Endothelial cell of umbilical vein (primary cell): Measurements from ENCODE around the gene SYCP3. TPM values are rescaled to one million over a fixed set of nuclear protein-coding genes. Genes with fewer than 3 reads are reported as not detected.

ENCODE experiments used
- BruUV-seq: library from RNA; stranded (reverse); fragments of 400-500 nt; replicated peaks from 2 replicates; lab custom pipeline; 2021; lab: Mats Ljungman, UMichigan
- CTCF ChIA-PET: fragments of 300-600, 350-600 bp; sonication (Branson Sonifier 250); formaldehyde crosslinking; loops from one replicate; lab custom pipeline; 2021; ENCODE audit warnings: antibody characterized with exemption, inconsistent platforms; lab: Charles Lee
- POLR2A ChIA-PET: fragments of 300-600, 350-600 bp; sonication (Branson Sonifier 250); formaldehyde crosslinking; loops from one replicate; lab custom pipeline; 2021; ENCODE audit warnings: antibody characterized with exemption, inconsistent platforms; lab: Charles Lee
- DNase-seq: peaks from one replicate; pipeline ENCODE4 v3.0.0-alpha.2; 2011; ENCODE audit warnings: low read depth, low spot score
- FAIRE-seq: peaks from 2 replicates; lab custom pipeline; 2011; peaks lifted over from hg19 to GRCh38; lab: Jason Lieb, UNC
- H2AFZ ChIP-seq: 2 replicates; pipeline ENCODE4 v1.6.0; 2012; ENCODE audit warnings: low read depth, low read length, control low read depth, inconsistent platforms
- H3K27ac ChIP-seq: 2 replicates; pipeline ENCODE4 v1.5.1; 2011; ENCODE audit warnings: low read depth, mild to moderate bottlenecking, control low read depth, low read length, moderate library complexity; ENCODE audit not compliant: insufficient read depth
- H3K27me3 ChIP-seq, 2 experiments: 2 replicates each; pipeline versions ENCODE4 v1.6.0 to v1.6.1; 2011; ENCODE audit warnings: low read length in 2 of 2, mixed read lengths in 1 of 2; ENCODE audit not compliant: control insufficient read depth in 2 of 2, insufficient read depth in 2 of 2
- H3K36me3 ChIP-seq, 2 experiments: 2 replicates in 1 of 2; 3 replicates in 1 of 2; pipeline ENCODE4 v1.5.1; 2011; ENCODE audit warnings: low read length in 2 of 2, mild to moderate bottlenecking in 1 of 2, moderate library complexity in 1 of 2; ENCODE audit not compliant: control insufficient read depth in 2 of 2, insufficient read depth in 2 of 2; ENCODE audit errors: extremely low read depth in 1 of 2
- H3K4me1 ChIP-seq: 3 replicates; pipeline ENCODE4 v1.5.1; 2011; ENCODE audit warnings: mild to moderate bottlenecking, low read length; ENCODE audit not compliant: control insufficient read depth, insufficient read depth; ENCODE audit errors: extremely low read depth
- H3K4me2 ChIP-seq: 2 replicates; pipeline ENCODE4 v1.6.1; 2011; ENCODE audit warnings: low read length, control low read depth, mixed read lengths; ENCODE audit not compliant: insufficient read depth
- H3K4me3 ChIP-seq, 3 experiments: fragments of 200-600 bp in 1 of 3; sonication (generic), shearing (Covaris generic) in 1 of 3; replicated peaks in 1 of 3; 2 replicates each; pipeline ENCODE4 v1.5.1; 2011 to 2016; ENCODE audit warnings: control low read depth in 3 of 3, low read length in 3 of 3, mild to moderate bottlenecking in 2 of 3, inconsistent platforms in 1 of 3, low read depth in 1 of 3, moderate library complexity in 1 of 3; ENCODE audit not compliant: insufficient read depth in 1 of 3
- H3K79me2 ChIP-seq: 2 replicates; pipeline ENCODE4 v1.6.0; 2012; ENCODE audit warnings: low read length, inconsistent platforms; ENCODE audit not compliant: control insufficient read depth, insufficient read depth
- H3K9ac ChIP-seq: replicated peaks from 2 replicates; pipeline ENCODE3; 2011; ENCODE audit warnings: low read length, control low read depth; ENCODE audit not compliant: insufficient read depth; ENCODE audit errors: extremely low read depth
- H3K9me1 ChIP-seq: replicated peaks from 3 replicates; pipeline ENCODE4 v1.6.0; 2011; ENCODE audit warnings: mild to moderate bottlenecking, low read length; ENCODE audit not compliant: control insufficient read depth, insufficient read depth; ENCODE audit errors: extremely low read depth
- H3K9me3 ChIP-seq: replicated peaks from 2 replicates; pipeline ENCODE4 v1.5.1; 2012; ENCODE audit warnings: low read length, inconsistent platforms; ENCODE audit not compliant: control insufficient read depth, insufficient read depth
- H4K20me1 ChIP-seq: replicated peaks from 2 replicates; pipeline ENCODE3; 2011; ENCODE audit warnings: mild to moderate bottlenecking, low read length; ENCODE audit not compliant: control insufficient read depth, insufficient read depth; ENCODE audit errors: extremely low read depth
- CTCF ChIP-seq, 2 donors: IDR thresholded peaks; 1 replicate in 1 of 2; 2 replicates in 1 of 2; pipeline ENCODE4 v1.5.1; 2011; ENCODE audit warnings: low read length in 2 of 2, mild to moderate bottlenecking in 2 of 2, moderate library complexity in 2 of 2, control low read depth in 1 of 2, inconsistent platforms in 1 of 2, low read depth in 1 of 2; ENCODE audit not compliant: insufficient read depth in 1 of 2; ENCODE audit errors: extremely low read depth in 1 of 2
- EZH2 ChIP-seq: IDR thresholded peaks from 2 replicates; pipeline ENCODE4 v1.6.1; 2012; ENCODE audit warnings: borderline replicate concordance, low read depth, mild to moderate bottlenecking, moderate library complexity, low read length, inconsistent platforms; ENCODE audit not compliant: severe bottlenecking
- FOS ChIP-seq: IDR thresholded peaks from 2 replicates; pipeline ENCODE4 v1.6.1; 2011; ENCODE audit warnings: mild to moderate bottlenecking, low read length, moderate library complexity, borderline replicate concordance; ENCODE audit not compliant: insufficient read depth
- GATA2 ChIP-seq: IDR thresholded peaks from 2 replicates; pipeline ENCODE4 v1.7.0; 2011; ENCODE audit warnings: low read depth, mild to moderate bottlenecking, moderate library complexity, mixed read lengths, low read length; ENCODE audit not compliant: insufficient read length, insufficient read depth
- JUN ChIP-seq: IDR thresholded peaks from 2 replicates; pipeline ENCODE4 v1.6.1; 2011; ENCODE audit warnings: borderline replicate concordance, low read depth; ENCODE audit not compliant: insufficient read length, insufficient read depth
- MYC ChIP-seq: IDR thresholded peaks from one replicate; pipeline ENCODE4 v1.6.1; 2011; ENCODE audit warnings: mild to moderate bottlenecking, low read depth, low read length
- POLR2A ChIP-seq: IDR thresholded peaks from 2 replicates; pipeline ENCODE4 v1.6.1; 2012; ENCODE audit warnings: low read depth, mild to moderate bottlenecking, control low read depth, low read length
- POLR2AphosphoS5 ChIP-seq: IDR thresholded peaks from 2 replicates; pipeline ENCODE4 v1.6.1; 2012; ENCODE audit warnings: low read depth, mild to moderate bottlenecking, control low read depth, low read length, moderate library complexity; ENCODE audit not compliant: insufficient read depth
- dilution Hi-C: fragments of 300-500 bp; cut with MboI; formaldehyde crosslinking; loops from one replicate; pipeline ENCODE4 v1.15.0; 2019; ENCODE audit warnings: low sequenced_read_pairs; ENCODE audit not compliant: extremely low pct_ligation_motif_present
- intact Hi-C: fragments of 100-400 bp; cut with micrococcal nuclease; formaldehyde crosslinking; loops from one replicate; pipeline ENCODE4 v1.10.0; 2022
- polyA plus RNA-seq, 4 experiments: library from polyadenylated mRNA; depleted of rRNA in 3 of 4; stranded (reverse) in 3 of 4; unstranded in 1 of 4; fragments of >200 nt; gene quantifications; 2 replicates each; pipeline versions ENCODE4 v1.2.1 to v1.2.3, GENCODE V29; 2011 to 2012; ENCODE audit warnings: missing spikeins in 1 of 4
- total RNA-seq: library from RNA; stranded (reverse); gene quantifications from 2 replicates; pipeline ENCODE4 v1.2.3, GENCODE V29; 2021
- TF ChIP-seq, protein P1 (sequence below): IDR thresholded peaks from 2 replicates; pipeline ENCODE4 v1.6.1; 2011; ENCODE audit not compliant: insufficient read depth, insufficient read length

Gene SYCP3
- total and polyA plus RNA-seq, 2 donors (not counting 3 experiments of a cell fraction or from before 2014, with no cell fraction given): 0.29 TPM; not detected in 1

- no peaks in the 10 kb centered on the region for H4K20me1 ChIP-seq
- H3K27ac ChIP-seq: no peak overlapping the region
- no peaks in the 10 kb centered on the region for H3K9me3 ChIP-seq
- DNase-seq (no peak), FAIRE-seq (no peak)
- dilution Hi-C loops: no loop called here
- H2AFZ ChIP-seq: no peak overlapping the region
- no peak overlapping the region for H3K4me3 ChIP-seq
- H3K4me2 ChIP-seq: no peak overlapping the region
- ChIA-PET CTCF (interaction anchor here (1.0 kb wide), 1 partner anchor 9 kb away, joined by 4 read pairs; no protein-coding TSS in a partner anchor), POLR2A (no interaction called here)
- TF ChIP-seq CTCF (IDR thresholded peaks at IDR 0.05; ENCODE audit: extremely low read depth in 1 of 2, insufficient read depth in 1 of 2, low read depth in 1 of 2, low read length in 2 of 2): no peak
- TF ChIP-seq JUN: no peak
- TF ChIP-seq, protein P1, sequence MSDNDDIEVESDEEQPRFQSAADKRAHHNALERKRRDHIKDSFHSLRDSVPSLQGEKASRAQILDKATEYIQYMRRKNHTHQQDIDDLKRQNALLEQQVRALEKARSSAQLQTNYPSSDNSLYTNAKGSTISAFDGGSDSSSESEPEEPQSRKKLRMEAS: no peak
- TF ChIP-seq MYC: no peak
- no peak for TF ChIP-seq FOS
- no peak for TF ChIP-seq POLR2AphosphoS5
- no peak for TF ChIP-seq EZH2
- TF ChIP-seq POLR2A: no peak
- no peak for TF ChIP-seq GATA2
- no peaks in the 10 kb centered on the region for H3K27me3 ChIP-seq
- no peaks in the 10 kb centered on the region for H3K36me3 ChIP-seq
- no peaks in the 10 kb centered on the region for H3K4me1 ChIP-seq
- H3K9ac ChIP-seq: no peak overlapping the region
- BruUV-seq: no TSS peak
- intact Hi-C loops: no loop called here
- no peaks in the 10 kb centered on the region for H3K79me2 ChIP-seq
- H3K9me1 ChIP-seq: no peaks in the 10 kb centered on the region
Measured at GRCh38 chr12:101782273-101782731, 43.0 kb upstream of the SYCP3 start.
